HG03280 (cell line): Measurements from ENCODE around the gene CD93.

ENCODE experiments used
- ATAC-seq: cut with Tn5 transposase; IDR thresholded peaks from one replicate; pipeline ENCODE4 v1.9.1; 2021; ENCODE audit warnings: mild to moderate bottlenecking, moderate library complexity; ENCODE audit not compliant: unreplicated experiment

The CD93 gene

GRCh38 chr20:23120936-23121750 lies 35.0 kb upstream of the CD93 start:
- no peak for ATAC-seq

DNA sequence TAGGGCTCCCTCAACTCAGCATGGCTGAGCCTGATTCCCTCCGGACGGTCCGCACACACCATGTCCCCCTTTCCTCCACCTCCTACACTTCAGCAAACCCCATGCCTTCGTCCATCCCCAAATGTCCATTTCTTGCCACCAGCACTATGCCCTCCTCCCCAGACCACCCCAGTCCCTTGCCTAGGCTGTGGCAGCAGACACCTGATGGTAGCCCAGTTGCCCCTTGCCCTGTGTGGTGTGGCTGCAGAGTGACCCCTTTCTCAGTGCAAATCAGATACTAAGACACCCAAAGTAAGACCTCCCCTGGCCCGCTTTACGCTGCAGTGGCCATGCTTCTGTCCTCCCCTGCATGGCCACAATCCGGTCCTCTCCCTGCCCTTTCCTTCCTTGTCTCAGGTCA lies 34.1 kb upstream of the CD93 start:
- ATAC-seq = no peak

- no peak for ATAC-seq
Observed at GRCh38 chr20:23119456-23120216, 33.5 kb upstream of the CD93 start.

DNA sequence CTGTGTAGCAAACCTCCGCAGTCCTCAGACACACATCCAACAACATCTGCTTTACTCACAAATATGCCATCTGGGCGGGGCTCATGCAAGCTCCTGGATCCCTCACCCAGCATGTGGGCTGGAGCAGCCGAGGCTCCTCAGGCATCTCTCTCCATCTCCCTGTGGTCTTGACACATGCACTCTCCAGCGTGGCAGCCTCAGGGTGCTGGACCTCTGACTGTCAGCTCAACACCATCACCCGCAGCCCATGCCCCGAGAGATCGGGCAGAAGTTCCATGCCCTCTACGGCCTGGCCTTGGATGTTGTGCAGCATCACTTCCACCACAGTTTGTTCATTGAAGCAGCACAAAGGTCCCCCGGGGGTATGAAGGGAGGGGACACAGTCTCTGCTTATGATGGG lies 32.6 kb upstream of the CD93 start:
- ATAC-seq = no peak

- ATAC-seq = no peak
Observed at GRCh38 chr20:23118144-23118543, 32.0 kb upstream of the CD93 start.

GRCh38 chr20:23117738-23118137 lies 31.6 kb upstream of the CD93 start:
- ATAC-seq = no peak

DNA sequence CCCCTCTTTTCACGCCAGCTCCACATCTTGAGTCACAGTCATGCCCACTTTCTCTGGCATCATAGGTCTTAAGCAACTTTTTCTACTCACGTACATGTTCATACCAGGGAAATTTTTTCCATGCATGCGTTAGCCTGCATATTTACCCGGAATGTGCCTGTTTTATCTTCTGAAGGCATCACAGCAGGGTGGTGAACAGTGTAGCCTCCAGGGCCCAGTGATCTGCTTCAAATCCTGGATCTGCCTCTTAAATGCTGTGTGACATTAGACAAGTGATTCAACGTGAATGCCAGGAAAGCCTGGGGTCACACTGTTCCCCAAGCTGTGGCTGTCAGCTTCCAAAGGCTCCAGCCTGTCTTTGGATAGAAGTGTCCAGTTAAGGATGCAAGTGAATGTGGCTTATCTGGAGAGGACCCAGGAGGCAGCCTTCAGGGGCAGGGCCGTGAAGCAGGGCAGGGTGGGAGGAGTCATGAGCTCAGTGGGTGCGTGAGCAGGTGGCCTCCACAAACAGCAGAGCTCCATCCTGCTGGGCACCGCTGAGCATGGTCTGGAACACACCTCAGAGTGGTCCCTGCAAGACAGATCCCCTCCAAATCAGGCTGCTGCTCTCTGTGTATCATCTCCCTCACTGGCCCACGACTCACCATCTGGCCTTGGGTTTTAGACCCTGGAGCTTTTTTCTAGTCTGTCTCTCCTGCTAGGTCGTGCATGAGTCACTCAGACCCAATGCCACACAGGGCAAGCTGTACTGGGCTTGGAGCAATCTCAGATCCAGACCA lies 30.4 kb upstream of the CD93 start:
- ATAC-seq = no peak

DNA sequence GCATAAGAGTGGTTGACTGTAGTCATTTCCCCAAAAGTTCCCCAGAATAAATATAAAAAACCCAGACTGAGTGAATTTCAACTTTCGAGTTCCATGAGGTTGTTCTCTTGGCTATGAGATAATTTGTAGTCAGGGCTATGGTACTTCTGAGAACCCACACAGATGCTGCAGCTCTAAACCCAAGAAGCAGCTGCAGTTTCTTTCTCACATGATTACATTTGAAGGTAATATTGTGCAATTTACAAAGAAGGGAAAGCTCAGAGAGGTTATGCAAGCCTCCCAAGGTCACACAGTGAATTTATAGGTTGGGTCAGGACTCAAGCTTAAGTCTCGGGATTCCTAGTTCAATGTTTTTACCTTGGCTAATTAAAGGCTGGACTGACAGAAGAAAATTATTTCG lies 29.7 kb upstream of the CD93 start:
- ATAC-seq = peak; percentile 44

DNA sequence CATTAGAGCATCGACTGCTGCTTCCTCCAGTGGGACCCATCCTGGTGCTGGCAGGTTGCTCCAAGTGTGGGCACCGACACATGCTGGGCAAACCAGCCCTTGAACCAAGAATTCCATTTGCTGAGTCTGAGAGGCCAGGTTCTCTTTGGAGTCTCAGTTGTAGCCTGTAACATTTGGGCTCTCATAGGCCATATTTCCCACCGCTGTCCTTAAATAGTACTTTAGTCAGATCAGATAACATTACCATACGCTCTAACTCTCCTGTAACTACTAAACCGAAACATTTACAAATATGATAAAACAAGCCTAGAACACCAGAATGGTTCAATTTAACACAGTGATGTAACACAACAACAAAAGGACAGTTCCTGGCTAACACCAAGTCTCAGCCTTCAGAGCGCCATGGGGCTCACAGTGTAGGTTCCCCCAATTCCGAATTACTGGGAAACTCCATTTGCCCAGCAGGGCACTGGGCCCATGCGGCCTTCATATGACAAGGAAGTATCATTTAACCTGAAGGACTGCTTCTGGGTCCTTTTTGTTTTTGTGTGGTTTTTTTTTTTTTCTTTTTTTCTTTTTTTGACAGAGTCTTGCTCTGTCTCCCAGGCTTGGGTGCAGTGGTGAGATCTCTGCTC lies 28.4 kb upstream of the CD93 start:
- ATAC-seq = no peak

- no peak for ATAC-seq
Observed at GRCh38 chr20:23114018-23114417, 27.9 kb upstream of the CD93 start.

DNA sequence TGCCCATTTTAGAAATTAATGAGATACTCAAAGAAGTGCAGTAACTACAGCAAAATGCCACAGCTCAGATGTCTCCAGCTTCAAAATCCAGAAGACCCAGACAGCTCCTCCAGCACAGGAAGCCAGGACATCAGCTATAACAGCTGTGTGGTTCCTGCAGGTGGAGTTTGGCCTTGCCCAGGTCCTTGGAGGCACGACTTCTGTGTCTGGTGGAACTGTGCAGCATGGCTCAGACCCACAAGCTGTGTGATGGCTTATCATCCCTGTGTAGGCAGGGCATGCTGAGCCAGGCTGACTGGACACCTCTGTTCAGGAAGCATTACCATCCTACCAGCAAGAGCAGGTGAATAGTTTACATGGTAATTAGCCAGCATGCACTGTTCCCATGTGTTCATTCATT lies 26.5 kb upstream of the CD93 start:
- ATAC-seq = no peak

GRCh38 chr20:23111944-23112342 lies 25.8 kb upstream of the CD93 start:
- no peak for ATAC-seq

DNA sequence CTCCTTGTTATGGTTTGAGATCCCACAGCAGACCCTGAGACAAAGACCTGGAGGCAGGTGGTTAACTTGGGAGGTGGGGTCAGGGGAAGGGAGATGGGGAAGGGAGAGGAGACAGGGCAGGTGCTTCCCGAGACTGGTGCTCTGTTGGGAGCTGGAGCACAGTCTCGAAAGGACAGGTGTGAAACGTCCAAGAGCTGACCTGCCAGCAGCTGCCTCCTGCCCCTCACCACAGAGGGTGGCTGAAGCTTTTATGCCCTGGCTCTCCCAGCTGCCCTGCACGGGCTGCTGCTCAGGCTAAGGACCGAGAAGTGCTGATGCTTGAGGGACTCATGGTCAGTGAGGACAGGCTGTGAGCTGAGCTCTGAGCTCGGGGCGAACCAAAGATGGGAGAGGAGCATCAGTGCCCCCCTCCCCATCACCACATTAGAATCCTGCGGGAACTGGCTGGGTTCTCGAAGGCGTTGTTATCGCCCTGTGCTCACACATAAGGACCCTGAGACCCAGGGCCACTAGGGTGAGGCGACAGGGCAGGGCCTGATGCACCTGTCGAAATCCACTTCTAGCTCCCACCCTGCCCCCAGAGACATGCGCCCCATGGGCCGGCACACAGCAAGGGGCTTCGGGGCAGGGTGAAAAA lies 25.3 kb upstream of the CD93 start:
- no peak for ATAC-seq

- ATAC-seq = no peak
Observed at GRCh38 chr20:23108871-23109270, 22.7 kb upstream of the CD93 start.

DNA sequence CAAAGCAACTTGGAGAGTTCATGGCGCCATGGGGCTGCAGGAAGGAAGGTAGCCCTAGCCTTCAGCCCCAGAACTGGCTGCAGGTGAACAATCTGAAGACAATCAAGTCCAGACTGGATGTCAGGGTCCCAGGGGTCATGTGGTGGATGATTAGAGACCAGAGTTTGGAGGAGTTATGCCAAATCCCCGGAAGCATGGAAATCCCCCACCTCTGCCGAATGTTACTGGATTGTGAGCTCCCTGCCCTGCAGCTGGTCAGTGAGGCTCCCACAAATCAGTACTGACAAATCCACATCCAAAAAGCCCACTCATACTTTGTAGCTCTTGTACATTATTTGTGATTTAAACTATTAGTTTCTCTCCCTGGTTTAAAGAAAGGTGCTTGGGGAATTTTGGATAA lies 21.3 kb upstream of the CD93 start:
- no peak for ATAC-seq

- no peak for ATAC-seq
Observed at GRCh38 chr20:23106271-23106851, 20.2 kb upstream of the CD93 start.

GRCh38 chr20:23105193-23105592 lies 19.1 kb upstream of the CD93 start:
- no peak for ATAC-seq

DNA sequence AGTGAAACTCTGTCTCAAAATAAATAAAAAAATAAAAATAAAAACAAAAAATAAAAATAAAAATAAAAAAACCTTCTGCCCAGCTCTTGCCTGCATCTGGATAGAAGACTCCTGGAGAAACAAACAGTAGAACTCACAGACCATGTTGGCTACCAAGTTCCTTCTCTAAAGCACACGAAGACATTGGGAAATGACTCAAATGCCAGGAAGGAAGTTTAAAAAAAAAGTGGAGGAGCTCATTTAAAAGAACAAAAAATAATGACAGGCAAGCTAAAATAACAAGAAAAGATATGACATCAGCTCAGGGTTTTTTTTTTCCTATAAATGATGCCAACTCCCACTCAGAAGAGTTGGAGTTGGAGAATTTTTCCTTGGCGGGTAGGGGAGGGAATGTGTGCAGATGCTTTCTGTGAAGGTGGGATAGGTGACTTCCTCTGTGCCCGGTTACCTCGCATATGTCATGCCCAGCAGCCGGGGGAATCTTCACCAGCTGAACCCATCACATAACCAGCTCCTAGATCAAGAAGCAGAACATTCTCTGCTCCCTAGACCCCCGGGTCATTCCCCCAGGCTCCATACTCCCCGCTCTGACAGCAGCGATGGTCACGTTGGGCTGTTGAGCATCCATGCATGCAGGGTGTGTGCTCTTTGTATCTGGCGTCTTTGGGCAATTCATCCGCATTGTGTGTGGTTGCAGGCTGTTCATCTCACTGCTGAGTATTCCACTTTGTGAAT lies 17.3 kb upstream of the CD93 start:
- ATAC-seq = no peak

- no peak for ATAC-seq
Observed at GRCh38 chr20:23101696-23102406, 15.7 kb upstream of the CD93 start.
